Measurements from ENCODE around the gene TPPP.

DNA sequence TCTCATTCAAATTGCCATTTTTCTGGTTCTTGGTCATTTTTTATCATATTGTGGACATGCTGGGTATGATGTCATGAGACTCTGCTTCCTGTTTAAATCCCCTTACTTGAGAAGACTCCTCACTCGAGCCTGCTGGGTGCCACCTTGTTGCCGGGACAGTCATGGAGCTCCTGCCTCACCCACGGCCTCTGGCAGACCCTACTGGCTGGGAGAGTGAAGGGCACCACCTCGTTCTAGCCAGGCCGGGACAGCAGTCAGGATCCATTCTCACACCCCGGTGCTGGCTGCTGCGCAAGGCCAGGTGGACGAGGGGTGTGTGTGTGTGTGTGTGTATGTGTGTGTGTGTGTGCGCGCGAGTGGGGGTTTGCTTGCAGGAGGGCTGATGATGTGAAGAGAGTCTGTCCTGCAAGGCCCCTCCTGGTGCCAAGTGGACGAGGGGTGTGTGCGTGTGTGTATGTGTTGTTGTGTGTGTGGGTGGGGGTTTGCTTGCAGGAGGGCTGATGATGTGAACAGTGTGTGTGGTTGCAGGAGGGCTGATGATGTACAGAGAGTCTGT lies 76.6 kb downstream of the TPPP start:
- TF ChIP-seq EZH2 (IDR thresholded peaks at IDR 0.05; ENCODE audit: insufficient read depth, poor library complexity, severe bottlenecking) (no peak), EZH2phosphoT487 (IDR thresholded peaks at IDR 0.05; ENCODE audit: insufficient read depth, low read depth) (no peak)

All from GM23248 (cell line).